HG03354 (cell line): ENCODE measurements around the gene DHRS12.

ENCODE experiments used
- ATAC-seq: cut with Tn5 transposase; IDR thresholded peaks from one replicate; pipeline ENCODE4 v1.9.1; 2021; ENCODE audit warnings: mild to moderate bottlenecking; ENCODE audit not compliant: unreplicated experiment, poor library complexity, severe bottlenecking

DHRS12 gene

GRCh38 chr13:51811920-51812451, 8.0 kb upstream of the DHRS12 start:
- peak; percentile 52 for ATAC-seq

- no peak for ATAC-seq
Observed at GRCh38 chr13:51811046-51811445, 7.1 kb upstream of the DHRS12 start.

- no peak for ATAC-seq
Observed at GRCh38 chr13:51808811-51809210, 4.8 kb upstream of the DHRS12 start.

GRCh38 chr13:51807041-51807440, 3.1 kb upstream of the DHRS12 start:
- ATAC-seq, result no peak

GRCh38 chr13:51806566-51806965, 2.6 kb upstream of the DHRS12 start:
- no peak for ATAC-seq

GRCh38 chr13:51805925-51806324, 2.0 kb upstream of the DHRS12 start:
- no peak for ATAC-seq

GRCh38 chr13:51805313-51805712, 1.4 kb upstream of the DHRS12 start:
- no peak for ATAC-seq

GRCh38 chr13:51804295-51805172, 571 bp upstream of the DHRS12 start:
- ATAC-seq, result no peak

- no peak for ATAC-seq
Observed at GRCh38 chr13:51802631-51803418, 1.1 kb downstream of the DHRS12 start.

- no peak for ATAC-seq
Observed at GRCh38 chr13:51801631-51802099, 2.3 kb downstream of the DHRS12 start.

- ATAC-seq, result no peak
Observed at GRCh38 chr13:51800486-51800885, 3.5 kb downstream of the DHRS12 start.

GRCh38 chr13:51799261-51799660, 4.7 kb downstream of the DHRS12 start:
- no peak for ATAC-seq

- ATAC-seq, result peak; percentile 48
Observed at GRCh38 chr13:51797664-51798488, 6.1 kb downstream of the DHRS12 start.

- ATAC-seq, result no peak
Observed at GRCh38 chr13:51796546-51796945, 7.4 kb downstream of the DHRS12 start.

- no peak for ATAC-seq
Observed at GRCh38 chr13:51795419-51795818, 8.5 kb downstream of the DHRS12 start.

- ATAC-seq, result no peak
Observed at GRCh38 chr13:51794964-51795363, 9.0 kb downstream of the DHRS12 start.

GRCh38 chr13:51793570-51794271, 10.2 kb downstream of the DHRS12 start:
- peak; percentile 61 for ATAC-seq

GRCh38 chr13:51786425-51787265, 17.3 kb downstream of the DHRS12 start:
- ATAC-seq, result no peak
